ENCODE measurements around the gene HCRT.

HCRT gene

GRCh38 chr17:42179335-42179734, 5.9 kb downstream of the HCRT start:
- TF ChIP-seq CTCF (IDR thresholded peaks at IDR 0.05): no peak

DNA sequence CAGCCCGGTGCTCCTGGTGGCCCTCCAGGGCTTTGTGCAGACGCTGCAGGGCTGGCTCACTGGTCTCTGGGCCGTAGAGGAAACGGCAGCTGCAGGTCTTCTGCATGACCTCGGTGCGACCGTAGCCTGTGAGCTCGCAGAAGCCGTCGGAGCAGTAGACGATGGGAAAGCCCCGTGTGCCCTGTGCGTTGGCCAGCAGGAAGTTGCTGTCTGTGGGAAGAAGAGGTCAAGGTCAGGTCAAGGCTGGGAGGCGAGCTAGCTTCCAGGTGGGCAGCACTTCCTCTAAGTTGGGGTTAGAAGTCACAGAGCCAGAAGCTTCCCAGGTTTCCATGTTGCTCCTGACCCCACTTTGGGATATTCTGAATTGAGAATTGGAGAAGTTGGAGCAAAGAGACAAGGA, 6.4 kb downstream of the HCRT start:
- no peak for TF ChIP-seq CTCF (IDR thresholded peaks at IDR 0.05)

DNA sequence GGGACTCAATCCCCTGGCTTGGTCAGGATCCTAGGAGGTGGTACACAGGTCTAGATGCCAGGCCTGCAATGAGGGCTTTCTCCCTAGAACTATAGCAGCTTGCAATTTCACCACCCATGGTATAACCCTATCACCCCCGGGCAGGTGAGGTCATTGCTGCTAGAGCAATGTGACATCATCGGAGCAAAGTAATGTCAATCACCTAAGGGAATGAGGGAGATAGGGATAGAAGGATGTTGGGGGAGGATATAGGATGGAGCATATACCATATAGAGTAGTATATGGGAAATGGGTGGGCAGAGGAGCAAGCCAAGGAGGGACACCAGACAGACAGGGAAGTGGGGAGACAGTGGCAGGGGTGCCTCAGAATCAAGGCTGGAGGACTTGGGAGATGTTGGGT, 7.6 kb downstream of the HCRT start:
- TF ChIP-seq CTCF (IDR thresholded peaks at IDR 0.05): no peak

DNA sequence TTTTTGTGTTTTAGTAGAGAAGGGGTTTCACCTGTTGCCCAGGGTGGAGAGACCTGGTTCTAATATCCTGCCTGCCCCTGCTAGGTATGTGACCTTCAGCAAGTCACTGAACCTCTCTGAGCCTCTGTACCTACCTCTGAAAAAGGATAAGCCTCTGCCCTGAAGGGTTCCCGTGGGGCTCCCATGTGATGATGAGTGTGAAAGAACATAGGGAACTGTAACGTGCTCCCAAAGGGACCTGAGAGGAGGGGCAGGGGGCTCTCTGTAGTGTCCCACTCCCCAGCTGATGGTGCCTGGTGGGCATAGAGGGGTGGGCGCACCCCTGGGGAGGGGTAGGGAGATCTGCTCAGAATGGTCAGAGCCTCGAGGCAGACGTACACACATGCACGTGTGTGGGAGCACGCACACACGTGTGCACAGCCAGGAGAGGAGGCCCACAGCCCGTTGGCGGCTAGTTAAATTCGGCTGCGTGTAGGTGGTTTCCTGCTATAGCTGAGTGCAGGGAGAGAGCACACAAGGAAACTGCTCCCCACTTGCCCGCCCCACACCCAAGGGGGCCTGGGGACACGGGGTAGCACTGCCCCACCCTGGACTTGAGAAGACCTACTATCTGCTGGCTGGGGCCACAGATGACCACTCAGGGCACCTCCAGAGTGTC, 11.0 kb downstream of the HCRT start:
- no peak for TF ChIP-seq CTCF (IDR thresholded peaks at IDR 0.05)

DNA sequence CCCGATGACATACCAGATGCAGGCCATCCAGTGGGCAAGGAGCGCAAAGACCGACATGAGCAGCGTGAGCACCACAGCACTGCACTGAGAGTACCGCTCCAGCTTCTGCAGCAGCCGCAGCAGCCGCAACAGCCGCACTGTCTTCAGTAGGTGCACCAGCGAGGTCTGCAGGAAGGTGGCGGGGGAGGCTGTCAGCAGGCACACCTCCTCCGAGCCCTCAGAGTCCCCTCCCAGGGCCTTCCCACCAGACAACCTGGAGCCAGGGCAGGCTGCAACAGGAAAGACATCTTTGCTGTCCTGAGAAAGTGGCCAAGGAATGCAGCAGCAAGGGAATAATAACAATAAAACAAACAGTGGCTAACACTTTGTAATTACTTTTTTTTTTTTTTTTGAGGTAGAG, 13.4 kb downstream of the HCRT start:
- TF ChIP-seq CTCF (IDR thresholded peaks at IDR 0.05): no peak

- no peak for TF ChIP-seq CTCF (IDR thresholded peaks at IDR 0.05)
Observed at GRCh38 chr17:42169351-42169750, 15.9 kb downstream of the HCRT start.

DNA sequence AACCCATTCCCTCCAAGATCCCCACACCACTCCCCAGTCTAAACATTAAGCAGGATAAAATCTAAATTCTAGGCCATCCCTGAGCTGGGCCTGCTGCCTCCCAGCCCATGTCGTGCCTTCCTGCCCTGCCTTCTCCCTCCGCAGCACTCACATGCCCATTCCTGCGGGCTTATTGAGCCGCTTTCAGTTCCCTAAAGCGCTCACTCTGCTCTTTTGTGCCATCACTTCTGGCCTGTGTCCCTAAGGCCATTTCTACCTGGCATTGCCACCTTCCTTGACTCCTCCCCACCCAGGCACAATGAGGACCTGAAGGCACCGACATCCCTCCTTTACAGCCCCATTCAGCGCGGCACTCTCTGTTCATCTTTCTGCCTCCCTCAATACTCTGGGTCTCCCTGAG, 17.4 kb downstream of the HCRT start:
- TF ChIP-seq CTCF (IDR thresholded peaks at IDR 0.05): no peak

DNA sequence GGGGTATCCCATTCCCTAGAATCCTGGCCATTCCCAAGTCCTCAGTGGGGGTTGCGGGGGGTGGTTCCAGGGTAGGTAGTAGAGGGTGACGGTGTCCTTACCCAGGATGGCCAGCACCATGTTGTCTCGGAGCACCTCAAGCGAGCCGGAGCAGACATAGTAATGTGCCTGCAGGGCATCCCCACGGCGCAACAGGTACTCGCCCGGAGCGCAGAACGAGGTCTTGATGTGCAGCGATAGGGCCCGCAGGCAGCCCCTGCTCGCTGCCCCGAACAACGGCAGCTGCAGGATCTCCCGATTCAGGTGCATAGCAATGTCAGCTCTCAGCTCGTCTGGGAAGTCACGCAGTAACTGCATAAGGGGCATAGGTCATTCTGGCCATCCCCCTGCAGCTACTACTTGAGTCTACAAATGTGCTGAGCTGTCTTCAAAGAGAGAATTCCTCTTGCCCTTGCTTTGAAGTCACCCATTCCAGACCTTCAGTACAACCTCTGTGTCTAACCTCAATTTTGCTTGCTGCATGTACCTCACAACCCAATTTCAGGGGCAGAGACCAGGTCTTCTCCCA, 19.0 kb downstream of the HCRT start:
- TF ChIP-seq CTCF (IDR thresholded peaks at IDR 0.05): no peak
